Activated T-cell treated with anti-CD3 and anti-CD28 coated beads, Interleukin-2, amount 50 U/mL, for 72 hours (primary cell): ENCODE data around the gene DLGAP1. TPM values are rescaled to one million over a fixed set of nuclear protein-coding genes. Genes with fewer than 3 reads are reported as not detected.

Experiments used
- ATAC-seq, 2 donors: fragments of 150-1000 bp; cut with Tn5 transposase; replicated peaks in 1 of 2; 2 replicates each; pipeline ENCODE4 v1.10.0; 2021; ENCODE audit warnings: moderate library complexity in 2 of 2, mild to moderate bottlenecking in 1 of 2
- DNase-seq, 2 donors: peaks; one replicate each; pipeline ENCODE4 v3.0.0; 2021 to 2022; ENCODE audit warnings: mixed read lengths in 1 of 2
- H3K27ac Mint-ChIP-seq: one replicate; pipeline ENCODE4 v1.8.0; 2022; ENCODE audit warnings: mild to moderate bottlenecking, moderate library complexity, mixed read lengths
- H3K27me3 Mint-ChIP-seq: one replicate; pipeline ENCODE4 v1.8.0; 2022; ENCODE audit warnings: low read depth, mixed read lengths
- H3K36me3 Mint-ChIP-seq, 2 donors: one replicate each; pipeline ENCODE4 v1.8.0; 2022; ENCODE audit warnings: mixed read lengths in 2 of 2, mild to moderate bottlenecking in 1 of 2; ENCODE audit not compliant: insufficient read depth in 2 of 2
- H3K4me1 Mint-ChIP-seq: one replicate; pipeline ENCODE4 v1.8.0; 2022; ENCODE audit warnings: low read depth, mixed read lengths
- H3K4me3 Mint-ChIP-seq, 2 donors: one replicate each; pipeline ENCODE4 v1.8.0; 2022; ENCODE audit warnings: mild to moderate bottlenecking in 2 of 2, mixed read lengths in 2 of 2, moderate library complexity in 2 of 2
- H3K9me3 Mint-ChIP-seq, 2 donors: one replicate each; pipeline ENCODE4 v1.8.0; 2022; ENCODE audit warnings: mixed read lengths in 2 of 2
- total RNA-seq, 2 donors: library from RNA; stranded (reverse); gene quantifications; one replicate each; pipeline ENCODE4 v1.2.3, GENCODE V29; 2022

The DLGAP1 gene
- total RNA-seq, 2 donors from 2014 or later: 0.17 to 0.51 TPM

DNA sequence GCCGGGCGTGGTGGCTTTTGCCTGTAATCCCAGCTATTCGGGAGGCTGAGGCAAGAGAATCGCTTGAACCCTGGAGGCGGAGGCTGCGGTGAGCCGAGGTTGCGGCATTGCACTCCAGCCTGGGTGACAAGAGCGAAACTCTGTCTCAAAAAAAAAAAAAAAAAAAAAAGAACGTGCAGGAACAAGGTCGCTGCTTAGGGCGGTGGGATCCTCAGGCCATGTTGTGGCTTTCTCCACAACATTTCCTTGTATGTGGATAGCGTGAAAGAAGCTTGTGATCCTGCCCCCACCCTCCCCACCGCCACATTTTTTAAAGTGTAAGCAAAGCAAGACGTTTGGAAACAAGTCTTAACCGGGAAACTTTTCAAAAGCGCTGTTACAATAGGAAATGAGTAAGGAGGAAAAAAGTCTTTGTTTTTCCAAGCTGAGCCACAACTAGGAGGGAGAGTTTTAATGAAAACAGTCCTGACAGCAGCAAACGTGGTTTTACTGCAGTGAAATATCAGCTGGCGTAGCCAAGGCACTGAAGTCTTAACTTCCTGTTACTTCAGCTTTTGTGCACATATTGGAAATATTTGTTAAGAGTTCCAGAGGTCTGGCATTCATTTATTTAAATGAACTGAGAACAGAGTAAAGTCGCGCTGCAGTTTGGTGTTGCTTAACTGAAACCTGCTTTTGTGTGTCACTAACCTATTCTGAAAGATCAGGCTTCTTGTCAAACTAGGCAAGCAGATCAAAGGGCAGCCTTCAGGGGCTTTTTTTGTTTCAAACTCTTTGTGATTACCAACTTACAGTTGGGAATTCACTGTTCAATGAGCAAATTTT is 1001.4 kb downstream of the DLGAP1 start:
- H3K27me3 Mint-ChIP-seq: no peaks in the 10 kb centered on the region
- peak; percentile 7 to 12 for ATAC-seq
- peak overlapping the region; percentile 96 for H3K27ac Mint-ChIP-seq
- H3K36me3 Mint-ChIP-seq: peaks cover 25 to 29% of the 10 kb centered on the region in 2 donors
- H3K4me3 Mint-ChIP-seq: peak overlapping the region; percentile 95 to 100
- H3K4me1 Mint-ChIP-seq: peaks cover 66% of the 10 kb centered on the region
- peak; percentile 33 to 46 for DNase-seq
- no peaks in the 10 kb centered on the region for H3K9me3 Mint-ChIP-seq

GRCh38 chr18:3452750-3453539 is 1002.2 kb downstream of the DLGAP1 start:
- ATAC-seq: no peak
- H3K27ac Mint-ChIP-seq: peak overlapping the region; percentile 96
- H3K9me3 Mint-ChIP-seq: no peaks in the 10 kb centered on the region
- no peaks in the 10 kb centered on the region for H3K27me3 Mint-ChIP-seq
- peaks cover 62% of the 10 kb centered on the region for H3K4me1 Mint-ChIP-seq
- peak overlapping the region; percentile 95 to 100 for H3K4me3 Mint-ChIP-seq
- peak in 1 of 2 donors; percentile 11 for DNase-seq
- H3K36me3 Mint-ChIP-seq: peaks cover 22 to 23% of the 10 kb centered on the region in 2 donors

DNA sequence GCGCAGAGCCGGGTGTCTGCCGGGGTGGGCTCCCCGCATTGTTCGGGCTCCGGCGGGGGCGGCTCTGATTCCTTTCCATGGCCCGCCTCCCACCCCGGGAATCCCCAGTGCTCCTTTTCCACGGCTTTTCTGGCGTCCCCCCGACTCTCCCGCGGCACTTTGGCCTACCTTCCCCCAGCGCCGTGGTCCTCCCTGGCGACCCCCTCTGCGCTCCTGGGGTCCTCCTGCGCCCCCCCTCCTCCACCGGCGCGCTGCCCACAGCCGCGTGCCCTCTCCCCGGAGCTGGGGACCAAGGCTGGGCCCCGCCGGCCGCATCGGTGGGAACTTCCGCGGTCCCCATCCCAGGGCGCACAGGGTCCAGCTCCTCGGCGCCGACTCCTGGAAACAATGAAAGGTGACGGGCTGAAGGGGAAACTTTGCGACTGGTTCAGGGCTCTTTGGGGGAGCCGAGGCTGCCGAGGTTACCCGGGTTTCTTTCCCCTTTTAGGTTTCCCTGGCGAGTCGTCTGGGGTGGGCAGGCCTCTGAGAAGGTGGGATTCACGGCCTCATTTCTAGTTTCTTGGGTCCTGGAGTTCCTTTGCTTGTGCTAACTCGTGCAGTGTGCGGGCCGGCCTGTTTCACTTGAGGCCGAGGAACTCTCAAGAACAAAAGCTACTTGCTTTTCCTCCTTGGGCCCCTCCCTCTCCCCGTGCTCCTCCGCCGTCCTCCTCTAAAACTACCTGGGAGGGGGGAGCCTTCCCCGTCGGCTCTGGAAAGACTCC is 1002.9 kb downstream of the DLGAP1 start:
- Mint-ChIP-seq H3K36me3 (peaks cover 16 to 18% of the 10 kb centered on the region in 2 donors), H3K27me3 (no peaks in the 10 kb centered on the region), H3K9me3 (no peaks in the 10 kb centered on the region), H3K27ac (peak overlapping the region; percentile 99), H3K4me3 (peak overlapping the region; percentile 95 to 100), H3K4me1 (peaks cover 56% of the 10 kb centered on the region)
- ATAC-seq: no peak
- DNase-seq: peak; percentile 48 to 62

GRCh38 chr18:3451183-3451988 is 1003.7 kb downstream of the DLGAP1 start:
- peaks cover 56% of the 10 kb centered on the region for H3K4me1 Mint-ChIP-seq

DNA sequence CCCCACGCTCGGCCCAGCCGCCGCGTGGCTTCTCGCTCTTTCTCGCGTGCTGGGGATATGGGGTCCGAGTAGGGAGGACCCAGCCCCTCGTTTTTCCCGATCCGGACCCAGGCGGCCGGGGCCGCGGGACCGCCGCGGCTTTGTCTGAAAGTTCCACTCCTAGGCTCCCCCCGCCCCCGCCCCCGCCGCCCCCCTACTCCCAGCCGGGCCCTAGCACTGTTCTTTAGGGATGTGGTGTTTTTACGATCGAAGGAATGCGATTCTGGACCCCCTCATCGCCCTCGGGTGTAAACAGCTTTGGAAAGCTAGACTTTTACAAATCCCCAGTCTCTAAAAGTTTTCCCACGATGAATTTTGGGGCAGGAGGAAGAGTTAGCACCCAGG is 1004.3 kb downstream of the DLGAP1 start:
- Mint-ChIP-seq H3K27me3 (no peaks in the 10 kb centered on the region), H3K4me3 (peak overlapping the region; percentile 95 to 100), H3K4me1 (peaks cover 55% of the 10 kb centered on the region), H3K27ac (peak overlapping the region; percentile 99), H3K9me3 (no peaks in the 10 kb centered on the region), H3K36me3 (peaks cover 6 to 13% of the 10 kb centered on the region in 2 donors)
- no peak for DNase-seq
- no peak for ATAC-seq

More at GRCh38 chr18:3451183-3451988, 1003.7 kb downstream of the DLGAP1 start:
- H3K4me3 Mint-ChIP-seq: peak overlapping the region; percentile 95 to 100
- peak overlapping the region; percentile 99 for H3K27ac Mint-ChIP-seq
- no peaks in the 10 kb centered on the region for H3K27me3 Mint-ChIP-seq
- no peaks in the 10 kb centered on the region for H3K9me3 Mint-ChIP-seq
- ATAC-seq (peak; percentile 34 to 43), DNase-seq (peak; percentile 89)
- H3K36me3 Mint-ChIP-seq: peaks cover 9 to 14% of the 10 kb centered on the region in 2 donors

DNA sequence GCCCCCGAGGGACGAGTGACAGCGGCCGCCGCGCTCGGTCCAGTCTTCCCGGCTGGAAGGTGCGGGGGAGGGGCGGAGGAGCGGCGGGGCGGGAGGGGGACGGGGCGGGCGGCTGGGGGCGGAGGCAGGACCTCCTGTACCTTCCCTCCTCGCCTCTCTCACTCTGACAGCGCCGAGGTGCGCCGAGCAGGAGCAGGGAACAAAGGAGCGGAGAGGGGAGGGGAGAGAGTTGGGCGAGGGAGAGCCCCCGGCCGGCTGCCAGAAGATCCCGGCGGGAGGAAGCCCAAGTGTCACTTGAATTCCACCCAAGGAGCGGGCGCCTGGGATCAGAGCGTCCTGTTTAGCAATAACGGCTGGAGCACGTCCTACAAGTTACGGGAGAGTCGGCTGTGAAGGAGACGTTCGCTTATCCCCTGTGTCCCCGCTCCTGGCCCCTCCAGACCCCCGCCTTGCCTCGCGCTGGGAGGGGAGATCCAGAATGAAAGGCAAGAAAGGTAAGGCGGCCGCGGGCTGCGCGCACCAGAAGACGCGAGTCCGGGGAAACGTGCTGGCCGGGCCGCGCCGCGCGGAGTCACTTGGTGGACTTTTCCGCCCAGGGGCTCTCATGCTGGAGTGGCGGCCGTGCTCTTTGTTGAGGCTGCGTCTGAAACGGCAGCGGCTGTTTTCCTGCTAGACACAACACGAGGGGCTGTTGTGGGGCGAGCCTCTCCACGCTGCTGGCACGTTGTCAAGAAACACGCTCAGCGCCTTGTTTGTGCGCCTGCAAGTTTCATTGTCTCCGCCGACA is 1004.9 kb downstream of the DLGAP1 start, which contains the start of gene TGIF1:
Gene TGIF1 (plus strand): TSS at position 161 of the 787 bp plus-strand sequence. CDS start 318 bp downstream, at position 479.
- Mint-ChIP-seq H3K36me3 (peaks cover 6 to 13% of the 10 kb centered on the region in 2 donors), H3K27me3 (no peaks in the 10 kb centered on the region), H3K9me3 (no peaks in the 10 kb centered on the region), H3K4me1 (peaks cover 52% of the 10 kb centered on the region), H3K27ac (peak within 1 kb of the TSS; percentile 100), H3K4me3 (peak within 1 kb of the TSS; percentile 95 to 100)
- ATAC-seq (peak; percentile 1 to 5), DNase-seq (peak; percentile 72 to 78)

GRCh38 chr18:3449512-3450011 is 1005.5 kb downstream of the DLGAP1 start:
- ATAC-seq (peak in 1 of 2 donors; percentile 14), DNase-seq (no peak)
- peak overlapping the region; percentile 95 to 100 for H3K4me3 Mint-ChIP-seq
- H3K27me3 Mint-ChIP-seq: no peaks in the 10 kb centered on the region
- no peaks in the 10 kb centered on the region for H3K9me3 Mint-ChIP-seq
- H3K27ac Mint-ChIP-seq: peak overlapping the region; percentile 89
- H3K4me1 Mint-ChIP-seq: peaks cover 50% of the 10 kb centered on the region
- H3K36me3 Mint-ChIP-seq: peaks cover 6 to 13% of the 10 kb centered on the region in 2 donors

DNA sequence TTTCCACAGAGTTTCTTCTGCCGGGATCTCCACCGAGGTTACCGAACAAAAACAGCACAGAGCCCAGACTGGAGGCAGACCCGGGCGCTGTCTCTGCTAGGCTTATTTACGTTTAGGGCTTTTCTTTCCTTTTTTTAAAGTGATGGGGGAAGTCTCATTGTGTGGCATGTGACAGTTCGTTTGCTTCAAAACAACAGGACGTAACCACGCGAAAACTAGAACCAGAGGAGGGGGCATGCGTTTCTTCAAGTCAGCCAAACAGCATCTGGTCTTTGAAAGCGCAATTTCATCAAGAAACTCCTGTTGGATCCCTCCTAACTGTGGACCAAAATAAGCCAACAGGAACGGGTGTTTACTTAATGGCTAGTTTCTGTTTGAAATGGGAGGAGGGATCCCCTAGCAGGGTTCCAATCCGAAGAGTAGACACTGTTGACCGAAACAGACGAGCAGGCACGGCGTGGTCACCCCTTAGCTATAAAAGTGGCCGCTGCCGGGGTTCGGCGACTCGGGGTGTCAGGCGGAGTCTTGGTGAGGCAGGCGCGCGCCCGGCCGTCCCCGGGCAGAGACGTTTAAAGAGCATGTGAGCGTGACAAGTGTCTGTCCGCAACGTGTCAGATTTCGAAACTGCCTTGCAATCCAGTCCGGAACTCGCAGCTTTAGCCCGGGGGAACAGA is 1006.1 kb downstream of the DLGAP1 start:
- H3K9me3 Mint-ChIP-seq: no peaks in the 10 kb centered on the region
- H3K36me3 Mint-ChIP-seq: peaks cover 6 to 13% of the 10 kb centered on the region in 2 donors
- peaks cover 45% of the 10 kb centered on the region for H3K4me1 Mint-ChIP-seq
- peak; percentile 85 to 89 for DNase-seq
- H3K27me3 Mint-ChIP-seq: no peaks in the 10 kb centered on the region
- H3K4me3 Mint-ChIP-seq: peak overlapping the region; percentile 95 to 100
- peak; percentile 48 to 53 for ATAC-seq
- H3K27ac Mint-ChIP-seq: peak overlapping the region; percentile 100

DNA sequence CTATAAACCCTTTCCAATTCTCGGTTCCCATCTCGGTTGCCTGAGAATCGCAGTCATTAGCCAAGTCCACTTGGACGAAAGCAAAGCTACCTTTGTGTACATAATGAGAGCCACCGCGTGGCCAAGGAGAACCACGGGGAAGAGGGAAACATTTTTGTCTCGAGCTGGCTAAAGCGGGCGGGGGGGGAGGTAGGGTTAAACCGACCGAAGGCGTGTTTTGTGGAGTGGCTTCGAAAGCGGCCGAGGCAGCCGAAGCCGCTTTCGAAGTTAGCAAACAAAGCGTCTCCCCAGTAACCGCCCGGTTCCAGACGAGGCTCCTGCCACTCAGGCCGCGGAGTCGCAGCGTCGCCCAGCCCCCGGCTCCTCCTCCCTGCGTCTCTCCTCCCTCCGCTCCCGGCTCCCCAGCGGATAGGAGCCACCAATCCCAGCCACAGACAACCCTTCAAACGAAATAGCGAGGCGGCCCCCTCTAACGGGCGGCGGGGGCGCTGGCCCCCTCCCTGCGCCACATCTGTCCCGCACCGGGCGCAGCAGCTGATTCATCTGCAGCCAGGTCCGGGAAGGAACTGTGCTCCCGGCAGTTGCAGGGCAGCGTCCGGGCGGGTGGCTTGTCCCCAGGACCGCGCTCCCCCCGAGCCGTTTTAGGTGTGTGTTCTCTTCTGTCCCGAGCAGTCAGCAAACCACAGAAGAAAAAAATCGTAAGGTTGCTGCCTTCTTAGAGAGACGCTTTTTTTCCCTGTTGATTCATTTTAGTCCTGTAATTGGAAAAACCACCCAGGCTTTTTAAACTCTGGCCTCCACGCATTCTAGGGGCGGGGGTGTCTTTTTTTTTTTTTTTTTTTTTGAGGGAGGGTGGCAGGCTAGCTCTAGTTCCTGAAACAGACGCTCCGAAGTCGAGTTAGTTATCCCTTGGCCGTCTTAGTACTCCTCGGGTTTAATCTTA is 1006.9 kb downstream of the DLGAP1 start:
- peak; percentile 58 to 69 for ATAC-seq
- Mint-ChIP-seq H3K9me3 (no peaks in the 10 kb centered on the region), H3K4me1 (peaks cover 37% of the 10 kb centered on the region), H3K27ac (peak overlapping the region; percentile 100), H3K27me3 (no peaks in the 10 kb centered on the region), H3K36me3 (peaks cover 6 to 12% of the 10 kb centered on the region in 2 donors), H3K4me3 (peak overlapping the region; percentile 95 to 100)
- peak; percentile 89 for DNase-seq
